ENCODE results near the gene TMEM54. TPM values are rescaled to one million over a fixed set of nuclear protein-coding genes. Genes with fewer than 3 reads are reported as not detected.

Gene TMEM54
- total and polyA plus RNA-seq, 2 experiments from 2014 or later = 33.7 to 60.4 TPM

GRCh38 chr1:32937061-32937460, 35.9 kb upstream of the TMEM54 start:
- Histone ChIP-seq H3K4me1 (ENCODE audit: insufficient read depth) (peaks cover 25% of the 10 kb centered on the region), H3K36me3 (ENCODE audit: low read depth) (peaks cover 4% of the 10 kb centered on the region), H3K9ac (no peak overlapping the region), H3K9me3 (ENCODE audit: low read depth) (no peaks in the 10 kb centered on the region), H2AFZ (no peak overlapping the region), H3K27me3 (replicated peaks; ENCODE audit: insufficient read depth) (no peaks in the 10 kb centered on the region), H3K4me3 (no peak overlapping the region), H3K4me2 (ENCODE audit: unreplicated experiment) (no peak overlapping the region), H4K20me1 (ENCODE audit: insufficient read depth) (no peaks in the 10 kb centered on the region), H3K79me2 (ENCODE audit: insufficient read depth) (no peaks in the 10 kb centered on the region), H3F3A (ENCODE audit: insufficient read depth) (peaks cover 33% of the 10 kb centered on the region), H3K9me2 (ENCODE audit: insufficient read depth) (no peaks in the 10 kb centered on the region), H3K27ac (no peak overlapping the region)
- in situ Hi-C loops (cut with MboI) = loop anchor here (5.0 kb wide), 1 partner anchor 70 kb away; no protein-coding TSS in a partner anchor
- no peak for TF ChIP-seq EZH2phosphoT487 (IDR thresholded peaks at IDR 0.05; ENCODE audit: insufficient read depth, low read depth)
- TF ChIP-seq EZH2 (IDR thresholded peaks at IDR 0.05; ENCODE audit: insufficient read depth, poor library complexity, severe bottlenecking) = no peak
- DNase-seq = no peak
- WGBS, 2 experiments (ENCODE audit: low coverage in 1 of 2, low lambda C conversion rate in 2 of 2, missing lambda C conversion rate in 2 of 2) = 96 to 97% methylated on average over 4 of the region's 4 CpGs

DNA sequence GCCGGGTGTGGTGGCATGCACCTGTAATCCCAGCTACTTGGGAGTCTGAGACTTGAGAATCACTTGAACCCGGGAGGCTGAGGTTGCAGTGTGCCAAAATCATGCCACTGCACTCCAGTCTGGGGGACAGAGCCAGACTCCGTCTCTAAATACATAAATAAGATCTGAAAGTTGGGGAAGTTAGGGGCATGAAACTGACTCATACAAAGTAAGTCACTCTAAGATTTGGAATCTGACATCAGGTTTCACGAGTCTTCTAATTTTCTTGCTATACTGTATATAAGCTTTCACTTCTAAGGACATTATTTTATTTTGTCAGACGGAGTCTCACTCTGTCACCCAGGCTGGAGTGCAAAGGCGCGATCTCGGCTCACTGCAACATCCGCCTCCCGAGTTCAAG, 33.3 kb upstream of the TMEM54 start:
- Histone ChIP-seq H3K9me2 (ENCODE audit: insufficient read depth) (no peaks in the 10 kb centered on the region), H3K4me2 (ENCODE audit: unreplicated experiment) (no peak overlapping the region), H3K9ac (no peak overlapping the region), H3K27ac (no peak overlapping the region), H3F3A (ENCODE audit: insufficient read depth) (peaks cover 18% of the 10 kb centered on the region), H3K27me3 (replicated peaks; ENCODE audit: insufficient read depth) (no peaks in the 10 kb centered on the region), H3K4me1 (ENCODE audit: insufficient read depth) (peaks cover 12% of the 10 kb centered on the region), H3K79me2 (ENCODE audit: insufficient read depth) (no peaks in the 10 kb centered on the region), H3K4me3 (no peak overlapping the region), H3K36me3 (ENCODE audit: low read depth) (no peaks in the 10 kb centered on the region; the same call in 1 of the 2 replicates), H3K9me3 (ENCODE audit: low read depth) (no peaks in the 10 kb centered on the region), H4K20me1 (ENCODE audit: insufficient read depth) (no peaks in the 10 kb centered on the region), H2AFZ (no peak overlapping the region)
- no peak for TF ChIP-seq EZH2 (IDR thresholded peaks at IDR 0.05; ENCODE audit: insufficient read depth, poor library complexity, severe bottlenecking)
- TF ChIP-seq EZH2phosphoT487 (IDR thresholded peaks at IDR 0.05; ENCODE audit: insufficient read depth, low read depth) = no peak
- no peak for DNase-seq
- 91 to 92% methylated on average over 10 of the region's 10 CpGs for WGBS, 2 experiments (ENCODE audit: low coverage in 1 of 2, low lambda C conversion rate in 2 of 2, missing lambda C conversion rate in 2 of 2)
- in situ Hi-C loops (cut with MboI) = no loop called here

DNA sequence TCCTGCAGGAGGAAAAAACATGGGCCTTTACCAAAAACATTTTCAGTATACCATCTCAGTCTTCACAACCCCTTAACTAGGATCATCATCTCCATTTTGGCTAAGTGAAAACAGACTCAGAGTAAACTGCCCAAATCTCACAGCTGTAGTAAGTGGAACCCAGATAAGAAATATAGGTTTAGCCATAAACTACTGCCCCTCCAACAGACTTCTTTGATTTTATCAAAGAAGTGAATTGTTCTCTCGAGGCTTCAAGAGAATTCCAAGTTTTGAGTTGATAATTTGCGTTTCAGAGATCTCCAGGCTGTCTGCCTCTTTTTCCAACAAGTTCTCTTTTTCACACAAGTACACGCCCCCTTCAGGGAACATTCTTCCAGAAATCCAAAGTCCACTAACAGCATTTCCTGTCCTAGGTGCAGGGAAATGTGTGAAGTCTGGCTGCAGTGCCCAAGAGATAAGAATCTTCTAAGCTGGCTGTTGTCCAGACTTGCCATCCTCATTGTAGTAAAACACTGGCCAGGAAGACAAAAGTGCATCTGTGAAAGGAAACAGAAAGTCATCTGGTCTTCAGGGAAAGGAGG, 32.6 kb upstream of the TMEM54 start:
- H3K4me3 ChIP-seq = no peak overlapping the region
- H4K20me1 ChIP-seq (ENCODE audit: insufficient read depth) = no peaks in the 10 kb centered on the region
- H3K4me2 ChIP-seq (ENCODE audit: unreplicated experiment) = no peak overlapping the region
- no peaks in the 10 kb centered on the region for H3K27me3 ChIP-seq (replicated peaks; ENCODE audit: insufficient read depth)
- H3K27ac ChIP-seq = no peak overlapping the region
- no peak overlapping the region for H2AFZ ChIP-seq
- peak; percentile 13 for DNase-seq
- no peaks in the 10 kb centered on the region for H3K9me2 ChIP-seq (ENCODE audit: insufficient read depth)
- no peaks in the 10 kb centered on the region for H3K79me2 ChIP-seq (ENCODE audit: insufficient read depth)
- H3F3A ChIP-seq (ENCODE audit: insufficient read depth) = peaks cover 11% of the 10 kb centered on the region
- no peak for TF ChIP-seq EZH2phosphoT487 (IDR thresholded peaks at IDR 0.05; ENCODE audit: insufficient read depth, low read depth)
- H3K9me3 ChIP-seq (ENCODE audit: low read depth) = no peaks in the 10 kb centered on the region
- no peaks in the 10 kb centered on the region; the same call in 1 of the 2 replicates for H3K36me3 ChIP-seq (ENCODE audit: low read depth)
- H3K9ac ChIP-seq = no peak overlapping the region
- in situ Hi-C loops (cut with MboI) = no loop called here
- peaks cover 6% of the 10 kb centered on the region; the same call in 1 of the 2 replicates for H3K4me1 ChIP-seq (ENCODE audit: insufficient read depth)
- 36 to 39% methylated on average over 3 of the region's 3 CpGs for WGBS, 2 experiments (ENCODE audit: low coverage in 1 of 2, low lambda C conversion rate in 2 of 2, missing lambda C conversion rate in 2 of 2)

GRCh38 chr1:32931760-32932159, 30.6 kb upstream of the TMEM54 start:
- in situ Hi-C loops (cut with MboI) = no loop called here
- Histone ChIP-seq H3F3A (ENCODE audit: insufficient read depth) (peaks cover 6% of the 10 kb centered on the region), H3K9ac (no peak overlapping the region), H3K27me3 (replicated peaks; ENCODE audit: insufficient read depth) (no peaks in the 10 kb centered on the region), H3K4me1 (ENCODE audit: insufficient read depth) (peaks cover 6% of the 10 kb centered on the region; the same call in 1 of the 2 replicates), H2AFZ (no peak overlapping the region), H3K36me3 (ENCODE audit: low read depth) (no peaks in the 10 kb centered on the region), H3K79me2 (ENCODE audit: insufficient read depth) (no peaks in the 10 kb centered on the region), H3K4me2 (ENCODE audit: unreplicated experiment) (no peak overlapping the region), H3K4me3 (no peak overlapping the region), H3K9me2 (ENCODE audit: insufficient read depth) (no peaks in the 10 kb centered on the region), H4K20me1 (ENCODE audit: insufficient read depth) (no peaks in the 10 kb centered on the region), H3K9me3 (ENCODE audit: low read depth) (no peaks in the 10 kb centered on the region), H3K27ac (no peak overlapping the region)
- no peak for DNase-seq
- 91 to 93% methylated on average over 1 of the region's 1 CpG for WGBS, 2 experiments (ENCODE audit: low coverage in 1 of 2, low lambda C conversion rate in 2 of 2, missing lambda C conversion rate in 2 of 2)
- TF ChIP-seq EZH2phosphoT487 (IDR thresholded peaks at IDR 0.05; ENCODE audit: insufficient read depth, low read depth) (no peak), EZH2 (IDR thresholded peaks at IDR 0.05; ENCODE audit: insufficient read depth, poor library complexity, severe bottlenecking) (no peak)
